KMS-11 (cell line): ENCODE data around the gene RAVER2.
A peak's percentile ranks its signal among the peaks of the same experiment; 100 is the strongest.
"Not testable (repeated sequence)": the region's sequence is repeated elsewhere in the genome, so short reads cannot be mapped to it uniquely, and the experiment has no call there.

Experiments used
- H2AFZ ChIP-seq: fragments of 200-600 bp; sonication (generic); 2 replicates; pipeline ENCODE4 v1.6.1; 2016; ENCODE audit warnings: antibody characterized with exemption, mixed run types, low read depth
- H3K27ac ChIP-seq: fragments of 200-600 bp; sonication (generic); 2 replicates; pipeline ENCODE4 v1.6.1; 2016; ENCODE audit warnings: mild to moderate bottlenecking, mixed run types
- H3K27me3 ChIP-seq: fragments of 200-600 bp; sonication (generic); 2 replicates; pipeline ENCODE4 v1.6.1; 2017; ENCODE audit warnings: mild to moderate bottlenecking, low read depth, mixed run types, moderate library complexity; ENCODE audit not compliant: insufficient read depth
- H3K36me3 ChIP-seq: fragments of 200-600 bp; sonication (generic); 2 replicates; pipeline ENCODE4 v1.6.1; 2017; ENCODE audit warnings: mild to moderate bottlenecking, mixed run types; ENCODE audit not compliant: insufficient read depth
- H3K4me1 ChIP-seq: fragments of 200-600 bp; sonication (generic); 2 replicates; pipeline ENCODE4 v1.6.1; 2016; ENCODE audit warnings: mild to moderate bottlenecking, low read depth, mixed run types; ENCODE audit not compliant: poor library complexity, severe bottlenecking
- H3K4me2 ChIP-seq: fragments of 200-600 bp; sonication (generic); 2 replicates; pipeline ENCODE4 v1.7.0; 2016; ENCODE audit warnings: mild to moderate bottlenecking, mixed run types
- H3K4me3 ChIP-seq: fragments of 200-600 bp; sonication (generic); IDR thresholded peaks from 2 replicates; pipeline ENCODE4 v1.6.1; 2017; ENCODE audit warnings: low read depth, low read length, mixed read lengths; ENCODE audit not compliant: insufficient read depth
- H3K79me2 ChIP-seq: fragments of 200-600 bp; sonication (generic); 2 replicates; pipeline ENCODE4 v1.6.1; 2016; ENCODE audit warnings: low read depth, mixed run types; ENCODE audit not compliant: insufficient read depth
- H3K9ac ChIP-seq: fragments of 200-600 bp; sonication (generic); 2 replicates; pipeline ENCODE4 v1.6.1; 2016; ENCODE audit warnings: mild to moderate bottlenecking, mixed run types
- H4K20me1 ChIP-seq: fragments of 200-600 bp; sonication (generic); 2 replicates; pipeline ENCODE4 v1.6.1; 2016; ENCODE audit warnings: mild to moderate bottlenecking, mixed run types; ENCODE audit not compliant: insufficient read depth
- CTCF ChIP-seq: fragments of 200-600 bp; sonication (generic); conservative IDR thresholded peaks from 2 replicates; pipeline ENCODE4 v1.6.1; 2017; ENCODE audit warnings: low read depth, mild to moderate bottlenecking, antibody characterized with exemption, low read length, moderate library complexity, mixed read lengths

The RAVER2 gene

DNA sequence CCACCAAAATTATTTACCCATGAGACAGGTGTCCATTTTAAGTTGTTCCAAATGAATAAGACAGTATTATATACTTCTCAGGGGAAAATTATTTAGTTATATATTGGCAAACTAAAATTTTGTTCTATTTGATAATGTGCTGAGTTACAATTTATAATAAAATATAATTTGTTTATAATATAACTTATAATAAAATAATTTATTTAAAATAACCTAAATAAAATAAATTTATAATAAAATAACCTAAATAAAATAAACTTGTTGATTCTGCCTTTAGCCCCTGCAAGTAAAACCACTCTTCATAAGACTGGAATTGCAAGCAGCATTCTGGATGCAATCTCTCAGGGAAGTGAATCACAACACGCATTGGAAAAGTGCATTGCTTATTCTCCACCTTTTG lies 69.6 kb downstream of the RAVER2 start:
- no peak for TF ChIP-seq CTCF
- H3K4me3 ChIP-seq: no peak overlapping the region
- no peaks in the 10 kb centered on the region for H4K20me1 ChIP-seq
- no peak overlapping the region for H3K27ac ChIP-seq
- H3K4me2 ChIP-seq: no peak overlapping the region
- no peaks in the 10 kb centered on the region for H3K27me3 ChIP-seq
- H3K4me1 ChIP-seq: no peaks in the 10 kb centered on the region
- H3K36me3 ChIP-seq: no peaks in the 10 kb centered on the region
- no peaks in the 10 kb centered on the region for H3K79me2 ChIP-seq
- no peak overlapping the region for H3K9ac ChIP-seq
- H2AFZ ChIP-seq: no peak overlapping the region

DNA sequence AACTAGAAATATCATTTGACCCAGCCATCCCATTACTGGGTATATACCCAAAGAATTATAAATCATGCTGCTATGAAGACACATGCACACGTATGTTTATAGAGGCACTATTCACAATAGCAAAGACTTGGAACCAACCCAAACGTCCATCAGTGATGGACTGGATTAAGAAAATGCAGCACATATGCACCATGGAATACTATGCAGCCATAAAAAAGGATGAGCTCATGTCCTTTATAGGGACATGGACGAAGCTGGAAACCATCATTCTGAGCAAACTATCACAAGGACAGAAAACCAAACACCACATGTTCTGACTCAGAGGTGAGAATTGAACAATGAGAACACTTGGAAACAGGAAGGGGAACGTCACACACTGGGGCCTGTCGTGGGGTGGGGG lies 72.5 kb downstream of the RAVER2 start:
- H4K20me1 ChIP-seq, H3K4me1 ChIP-seq, H3K27me3 ChIP-seq, H3K27ac ChIP-seq, H3K4me2 ChIP-seq, H3K36me3 ChIP-seq, H2AFZ ChIP-seq, H3K79me2 ChIP-seq, H3K9ac ChIP-seq, H3K4me3 ChIP-seq: not testable (repeated sequence)

DNA sequence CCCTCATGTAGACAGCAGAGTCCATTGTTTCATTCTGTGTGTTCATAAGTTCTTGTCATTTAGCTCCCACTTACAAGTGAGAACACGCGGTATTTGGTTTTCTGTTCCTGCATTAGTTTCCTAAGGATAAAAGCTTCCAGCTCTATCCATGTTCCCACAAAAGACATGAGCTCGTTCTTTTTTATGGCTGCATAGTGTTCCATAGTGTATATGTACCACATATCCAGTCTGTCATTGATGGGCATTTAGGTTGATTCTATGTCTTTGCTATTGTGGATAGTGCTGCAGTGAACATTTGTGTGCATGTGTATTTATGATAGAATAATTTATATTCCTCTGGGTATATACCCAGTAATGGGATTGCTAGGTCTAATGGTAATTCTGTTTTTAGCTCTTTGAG lies 75.7 kb downstream of the RAVER2 start:
- not testable (repeated sequence) for H3K4me2 ChIP-seq, H3K36me3 ChIP-seq, H3K9ac ChIP-seq, H3K27me3 ChIP-seq, H3K4me1 ChIP-seq, H3K79me2 ChIP-seq, H3K4me3 ChIP-seq, H3K27ac ChIP-seq, H2AFZ ChIP-seq, H4K20me1 ChIP-seq

GRCh38 chr1:64822621-64823020 lies 77.7 kb downstream of the RAVER2 start:
- no peak overlapping the region for H3K27ac ChIP-seq
- no peaks in the 10 kb centered on the region for H3K36me3 ChIP-seq
- H2AFZ ChIP-seq: no peak overlapping the region
- H3K79me2 ChIP-seq: no peaks in the 10 kb centered on the region
- H3K4me3 ChIP-seq: no peak overlapping the region
- H3K4me2 ChIP-seq: no peak overlapping the region
- H3K9ac ChIP-seq: no peak overlapping the region
- no peak for TF ChIP-seq CTCF
- H3K27me3 ChIP-seq: no peaks in the 10 kb centered on the region
- no peaks in the 10 kb centered on the region for H4K20me1 ChIP-seq
- H3K4me1 ChIP-seq: no peaks in the 10 kb centered on the region

DNA sequence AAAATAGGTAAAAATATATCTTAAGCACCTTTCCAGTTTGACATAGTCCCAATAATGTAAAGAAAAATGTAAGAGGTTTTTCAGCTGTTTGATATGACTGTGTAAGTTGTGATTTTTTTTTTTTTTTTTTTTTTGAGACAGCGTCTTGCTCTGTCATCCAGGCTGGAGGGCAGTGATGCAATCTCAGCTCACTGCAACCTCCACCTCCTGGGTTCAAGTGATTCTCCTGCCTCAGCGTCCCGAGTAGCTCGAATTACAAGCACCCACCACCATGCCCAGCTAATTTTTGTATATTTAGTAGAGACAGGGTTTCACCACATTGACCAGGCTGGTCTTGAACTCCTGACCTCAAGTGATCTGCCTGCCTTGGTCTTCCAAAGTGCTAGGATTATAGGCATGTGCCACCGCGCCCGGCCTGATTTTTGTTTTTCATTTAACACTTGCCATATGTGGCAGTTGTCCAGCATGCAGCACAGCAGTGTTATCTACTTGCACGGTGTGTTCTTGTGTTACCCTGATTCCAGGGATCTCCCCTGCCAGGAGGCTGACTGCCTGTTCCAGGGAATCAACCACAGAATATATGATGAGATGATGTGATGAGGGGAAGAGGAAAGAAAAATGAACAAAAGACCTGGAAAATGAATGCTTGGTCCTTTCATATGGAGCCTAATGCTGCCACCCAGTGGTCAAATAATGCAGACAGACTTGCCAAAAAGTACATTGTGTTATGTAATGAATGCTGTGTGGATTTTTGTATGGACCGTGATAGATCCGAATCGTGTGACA lies 79.0 kb downstream of the RAVER2 start:
- Histone ChIP-seq H3K27me3 (no peaks in the 10 kb centered on the region), H4K20me1 (no peaks in the 10 kb centered on the region), H3K4me3 (no peak overlapping the region), H3K36me3 (no peaks in the 10 kb centered on the region), H2AFZ (no peak overlapping the region), H3K9ac (no peak overlapping the region), H3K27ac (no peak overlapping the region), H3K4me2 (no peak overlapping the region), H3K4me1 (peaks cover 8% of the 10 kb centered on the region), H3K79me2 (no peaks in the 10 kb centered on the region)
- TF ChIP-seq CTCF: peak; percentile 88
